CD14-positive monocyte (primary cell): Measurements from ENCODE around the gene SHPK. TPM values are rescaled to one million over a fixed set of nuclear protein-coding genes. Genes with fewer than 3 reads are reported as not detected.

ENCODE experiments used
- DNase-seq, 3 donors: peaks; one replicate each; pipeline ENCODE4 v3.0.0-alpha.2; 2011 to 2022
- H2AFZ ChIP-seq: 2 replicates; pipeline ENCODE4 v1.6.0; 2012; ENCODE audit warnings: mild to moderate bottlenecking, low read depth, low read length, inconsistent platforms; ENCODE audit not compliant: insufficient read depth, poor library complexity, severe bottlenecking
- H3K27ac ChIP-seq, 2 donors: 1 replicate in 1 of 2; 2 replicates in 1 of 2; pipeline ENCODE4 v1.5.1; 2012 to 2013; ENCODE audit warnings: low read length in 2 of 2, control low read depth in 1 of 2, inconsistent platforms in 1 of 2, low read depth in 1 of 2, mild to moderate bottlenecking in 1 of 2
- H3K27me3 ChIP-seq, 2 donors: one replicate each; pipeline versions ENCODE4 v1.6.0 to v1.6.1; 2011 to 2013; ENCODE audit warnings: low read length in 2 of 2; ENCODE audit not compliant: control insufficient read depth in 2 of 2, insufficient read depth in 2 of 2
- H3K36me3 ChIP-seq, 2 donors: replicated peaks in 1 of 2; 1 replicate in 1 of 2; 2 replicates in 1 of 2; pipeline versions ENCODE4 v1.5.1 to v1.6.1; 2012 to 2013; ENCODE audit warnings: low read length in 2 of 2, control low read depth in 1 of 2, inconsistent platforms in 1 of 2, mild to moderate bottlenecking in 1 of 2; ENCODE audit not compliant: insufficient read depth in 2 of 2, control insufficient read depth in 1 of 2
- H3K4me1 ChIP-seq, 2 donors: 1 replicate in 1 of 2; 2 replicates in 1 of 2; pipeline versions ENCODE4 v1.5.1 to v1.6.1; 2012 to 2013; ENCODE audit warnings: low read length in 2 of 2, control low read depth in 1 of 2, inconsistent platforms in 1 of 2, mild to moderate bottlenecking in 1 of 2, moderate library complexity in 1 of 2; ENCODE audit not compliant: insufficient read depth in 2 of 2, control insufficient read depth in 1 of 2
- H3K4me2 ChIP-seq: replicated peaks from 2 replicates; pipeline ENCODE3; 2012; ENCODE audit warnings: low read length, moderate library complexity, mild to moderate bottlenecking; ENCODE audit not compliant: poor library complexity, severe bottlenecking; ENCODE audit errors: extremely low read depth
- H3K4me3 ChIP-seq, 3 experiments: fragments of 200-600 bp in 1 of 3; sonication (generic) in 1 of 3; replicated peaks in 1 of 3; 1 replicate in 2 of 3; 2 replicates in 1 of 3; pipeline ENCODE4 v1.5.1; 2011 to 2013; ENCODE audit warnings: low read length in 3 of 3, mild to moderate bottlenecking in 3 of 3, control low read depth in 2 of 3, low read depth in 2 of 3, inconsistent platforms in 1 of 3, moderate library complexity in 1 of 3
- H3K79me2 ChIP-seq: 2 replicates; pipeline ENCODE4 v1.6.0; 2012; ENCODE audit warnings: mild to moderate bottlenecking, control low read depth, inconsistent platforms, low read length, moderate library complexity; ENCODE audit not compliant: insufficient read depth
- H3K9ac ChIP-seq: 2 replicates; pipeline ENCODE4 v1.6.0; 2017; ENCODE audit warnings: low read length, mild to moderate bottlenecking; ENCODE audit not compliant: insufficient read depth, poor library complexity, severe bottlenecking
- H3K9me3 ChIP-seq, 2 donors: replicated peaks in 1 of 2; 1 replicate in 1 of 2; 2 replicates in 1 of 2; pipeline versions ENCODE4 v1.5.1 to v1.6.1; 2012 to 2013; ENCODE audit warnings: low read length in 2 of 2, control low read depth in 1 of 2; ENCODE audit not compliant: control insufficient read depth in 1 of 2, insufficient read depth in 1 of 2
- H4K20me1 ChIP-seq: 2 replicates; pipeline ENCODE4 v1.6.0; 2012; ENCODE audit warnings: mild to moderate bottlenecking, low read length, control low read depth, moderate library complexity; ENCODE audit not compliant: insufficient read depth
- H3K27ac Mint-ChIP-seq, 7 donors: one replicate each; pipeline ENCODE4 v1.8.0; 2020; ENCODE audit warnings: mild to moderate bottlenecking in 7 of 7, mixed read lengths in 7 of 7, moderate library complexity in 6 of 7, inconsistent platforms in 2 of 7
- H3K27me3 Mint-ChIP-seq, 3 donors: one replicate each; pipeline ENCODE4 v1.8.0; 2021 to 2022; ENCODE audit warnings: low read depth in 3 of 3, mild to moderate bottlenecking in 3 of 3, mixed read lengths in 3 of 3, moderate library complexity in 3 of 3, inconsistent platforms in 1 of 3
- H3K36me3 Mint-ChIP-seq, 2 donors: one replicate each; pipeline ENCODE4 v1.8.0; 2020; ENCODE audit warnings: mixed read lengths in 2 of 2, inconsistent platforms in 1 of 2, mild to moderate bottlenecking in 1 of 2
- H3K4me1 Mint-ChIP-seq: one replicate; pipeline ENCODE4 v1.8.0; 2020; ENCODE audit warnings: mild to moderate bottlenecking, mixed read lengths
- H3K4me3 Mint-ChIP-seq, 2 donors: one replicate each; pipeline ENCODE4 v1.8.0; 2020; ENCODE audit warnings: mild to moderate bottlenecking in 2 of 2, mixed read lengths in 2 of 2, moderate library complexity in 1 of 2
- H3K9me3 Mint-ChIP-seq, 7 donors: one replicate each; pipeline ENCODE4 v1.8.0; 2020 to 2022; ENCODE audit warnings: mixed read lengths in 7 of 7, mild to moderate bottlenecking in 6 of 7, moderate library complexity in 6 of 7, inconsistent platforms in 2 of 7
- CTCF ChIP-seq: fragments of 200-600 bp; IDR thresholded peaks from one replicate; pipeline ENCODE4 v1.8.0; 2022; ENCODE audit warnings: antibody characterized with exemption, mild to moderate bottlenecking
- WGBS: methylation state at CpG from one replicate; pipeline ENCODE4 v1.1.5; 2013; ENCODE audit warnings: missing lambda C conversion rate; ENCODE audit not compliant: insufficient coverage; 5-methylcytosine and 5-hydroxymethylcytosine counted together
- intact Hi-C, 2 donors: fragments of 100-400 bp; cut with micrococcal nuclease; formaldehyde crosslinking; loops; one replicate each; pipeline versions ENCODE4 v1.15.0 to v1.15.1; 2023
- polyA plus RNA-seq, 3 donors: library from polyadenylated mRNA; depleted of rRNA in 1 of 3; unstranded in 2 of 3; stranded (reverse) in 1 of 3; fragments of 300-500 nt in 2 of 3; fragments of >200 nt in 1 of 3; fragmentation: Illumina TruSeq in 2 of 3; gene quantifications; 1 replicate in 2 of 3; 2 replicates in 1 of 3; pipeline ENCODE4 v1.2.3, GENCODE V29; 2012 to 2021

The SHPK gene
- polyA plus RNA-seq, 3 donors = 4.3 to 4.6 (median 4.6) TPM

- no peak overlapping the region for H3K9ac ChIP-seq
- H3K4me3 ChIP-seq = no peak overlapping the region
- no peak overlapping the region for H3K4me3 Mint-ChIP-seq
- H3K27me3 ChIP-seq = no peaks in the 10 kb centered on the region
- H3K27ac Mint-ChIP-seq = no peak overlapping the region
- no peaks in the 10 kb centered on the region for H3K79me2 ChIP-seq
- H3K4me1 ChIP-seq = peaks cover 18 to 32% of the 10 kb centered on the region in 2 donors
- intact Hi-C loops = no loop called here
- H2AFZ ChIP-seq = no peak overlapping the region
- H3K36me3 Mint-ChIP-seq = peaks cover 0 to under 1% of the 10 kb centered on the region in 2 donors
- H3K9me3 Mint-ChIP-seq = peaks cover 0 to 2% (median 0%) of the 10 kb centered on the region in 7 donors
- TF ChIP-seq CTCF = no peak
- peaks cover 2 to 7% (median 5%) of the 10 kb centered on the region in 3 donors for H3K27me3 Mint-ChIP-seq
- peaks cover 29% of the 10 kb centered on the region for H3K4me1 Mint-ChIP-seq
- no peak overlapping the region for H3K27ac ChIP-seq
- H3K4me2 ChIP-seq = no peak overlapping the region
- DNase-seq = no peak
- no peaks in the 10 kb centered on the region for H4K20me1 ChIP-seq
- H3K9me3 ChIP-seq = no peaks in the 10 kb centered on the region
- WGBS = 91% methylated on average over 15 of the region's 16 CpGs
- H3K36me3 ChIP-seq = no peaks in the 10 kb centered on the region
Measured at GRCh38 chr17:3678095-3678820, 42.2 kb upstream of the SHPK start.

- Mint-ChIP-seq H3K9me3 (peaks cover 0 to 2% (median 0%) of the 10 kb centered on the region in 7 donors), H3K4me3 (no peak overlapping the region), H3K27ac (no peak overlapping the region), H3K4me1 (peaks cover 14% of the 10 kb centered on the region), H3K27me3 (peaks cover 2 to 5% (median 2%) of the 10 kb centered on the region in 3 donors), H3K36me3 (peaks cover 6 to 9% of the 10 kb centered on the region in 2 donors)
- H3K4me3 ChIP-seq = no peak overlapping the region
- H3K27ac ChIP-seq = no peak overlapping the region
- TF ChIP-seq CTCF = no peak
- peaks cover 6% of the 10 kb centered on the region for H4K20me1 ChIP-seq
- peaks cover 0 to 6% of the 10 kb centered on the region in 2 donors for H3K36me3 ChIP-seq
- no peak for DNase-seq
- H3K79me2 ChIP-seq = no peaks in the 10 kb centered on the region
- no peak overlapping the region for H2AFZ ChIP-seq
- WGBS = 94% methylated on average over 10 of the region's 11 CpGs
- intact Hi-C loops = no loop called here
- H3K4me1 ChIP-seq = peaks cover 13 to 19% of the 10 kb centered on the region in 2 donors
- H3K4me2 ChIP-seq = no peak overlapping the region
- H3K27me3 ChIP-seq = no peaks in the 10 kb centered on the region
- H3K9ac ChIP-seq = no peak overlapping the region
- no peaks in the 10 kb centered on the region for H3K9me3 ChIP-seq
Measured at GRCh38 chr17:3675886-3676285, 39.8 kb upstream of the SHPK start.
